GM12874 (cell line): ENCODE measurements around the gene GLRA3.

Experiments
- CTCF ChIP-seq: IDR thresholded peaks from 2 replicates; pipeline ENCODE4 v1.5.1; 2011; ENCODE audit warnings: low read depth, mild to moderate bottlenecking, control low read depth, low read length, moderate library complexity; ENCODE audit not compliant: insufficient read depth

The GLRA3 gene

GRCh38 chr4:174681723-174682300, 147.2 kb downstream of the GLRA3 start:
- no peak for TF ChIP-seq CTCF

DNA sequence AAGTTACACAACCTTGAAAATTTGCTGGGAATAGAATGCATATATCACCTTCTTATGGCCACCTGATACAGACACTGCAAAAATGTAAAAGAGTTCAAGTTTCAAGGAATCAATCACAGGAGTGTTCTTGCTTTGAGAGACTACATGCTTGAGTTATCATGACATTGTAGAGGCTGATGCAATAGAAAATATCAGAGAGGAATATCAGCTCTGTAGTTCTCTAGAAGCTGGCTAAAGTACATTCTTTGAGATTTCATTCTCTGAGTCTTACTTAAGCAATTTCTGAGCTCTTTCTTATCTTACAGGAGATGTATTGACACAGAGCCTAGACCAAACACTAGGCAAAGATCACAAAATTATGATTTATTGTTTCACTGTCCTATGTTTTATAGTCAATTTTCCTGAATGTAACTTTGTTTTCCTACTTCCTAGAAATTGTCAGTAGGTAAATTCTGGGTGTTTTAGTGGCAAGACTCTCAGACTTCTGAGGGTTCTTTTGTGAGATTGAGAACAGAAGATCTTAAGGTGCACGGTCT, 154.7 kb downstream of the GLRA3 start:
- no peak for TF ChIP-seq CTCF

GRCh38 chr4:174673865-174674264, 155.2 kb downstream of the GLRA3 start:
- no peak for TF ChIP-seq CTCF

DNA sequence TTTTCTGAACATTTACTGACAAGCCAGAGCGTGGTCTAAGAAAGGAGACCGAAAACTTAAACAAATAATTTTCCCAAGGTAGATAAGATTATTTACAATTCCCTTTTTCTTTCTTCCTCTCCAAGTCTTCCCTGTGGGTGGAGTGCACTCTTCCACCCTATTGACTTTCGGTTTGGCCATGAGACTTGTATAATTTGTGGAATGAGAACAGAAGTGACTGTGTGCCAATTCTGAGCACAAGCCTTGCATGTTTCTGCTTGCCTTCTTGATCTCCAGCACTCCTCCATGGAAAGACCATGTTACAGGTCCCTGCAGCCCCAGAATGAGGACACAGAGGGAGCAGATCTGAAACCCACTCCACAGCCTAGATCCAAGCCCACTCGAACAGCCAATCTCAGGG, 156.8 kb downstream of the GLRA3 start:
- TF ChIP-seq CTCF: no peak

DNA sequence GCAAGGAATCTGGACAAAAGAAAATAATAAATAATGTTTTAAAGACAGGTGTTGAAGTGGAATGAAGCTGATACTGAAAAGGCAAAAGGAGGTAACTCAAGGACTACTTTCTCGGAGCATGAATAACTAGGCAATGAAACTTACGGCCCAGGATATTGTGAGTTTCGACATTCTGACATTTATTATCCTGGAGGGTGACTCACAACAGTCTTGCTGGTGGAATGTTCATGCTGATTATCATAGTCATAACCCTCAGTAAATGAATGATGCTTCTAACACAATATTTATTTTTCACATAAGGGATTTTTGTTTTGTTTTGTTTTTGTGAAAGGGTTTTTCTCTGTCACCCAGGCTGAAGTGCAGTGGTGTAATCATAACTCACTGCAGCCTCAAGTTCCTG, 159.8 kb downstream of the GLRA3 start:
- no peak for TF ChIP-seq CTCF

GRCh38 chr4:174665799-174666198, 163.2 kb downstream of the GLRA3 start:
- TF ChIP-seq CTCF: no peak

GRCh38 chr4:174663216-174663615, 165.8 kb downstream of the GLRA3 start:
- no peak for TF ChIP-seq CTCF
